ENCODE results near the gene PUS1. TPM values are rescaled to one million over a fixed set of nuclear protein-coding genes. Genes with fewer than 3 reads are reported as not detected.

The PUS1 gene
- total and polyA plus RNA-seq, 3 experiments from 2014 or later, result 25.0 to 107 (median 101) TPM

DNA sequence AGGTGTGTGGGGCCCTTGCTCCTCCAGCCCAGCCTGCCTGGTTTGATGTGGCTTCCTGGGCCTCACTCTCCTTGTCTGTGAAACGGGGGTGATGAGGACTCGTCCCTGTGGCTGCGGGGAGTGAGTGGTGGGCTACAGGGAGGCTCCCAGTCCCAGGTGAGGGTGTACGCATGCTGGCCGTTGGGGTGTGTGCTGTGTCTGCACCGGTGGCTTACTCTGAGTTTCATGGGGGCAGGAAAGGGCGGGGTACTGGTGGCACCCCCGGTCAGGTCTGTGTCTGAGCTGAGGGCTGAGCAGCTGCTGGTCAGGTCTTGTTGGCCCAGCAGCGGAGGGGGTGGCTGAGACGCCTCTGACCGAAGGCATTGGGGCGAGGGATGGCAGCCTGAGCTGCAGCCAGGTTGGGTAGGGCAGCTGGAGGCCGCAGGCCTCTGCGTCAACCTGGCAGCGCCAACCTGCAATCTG lies 23.4 kb upstream of the PUS1 start:
- CTCF ChIA-PET, result no interaction called here
- Mint-ChIP-seq H3K4me1 (peaks cover 1 to 31% (median 6%) of the 10 kb centered on the region in 3 donors), H3K27ac (peak overlapping the region in 2 of 8 donors; percentile 11 to 50), H3K36me3 (peaks cover 0 to 12% (median 0%) of the 10 kb centered on the region in 3 donors), H3K9me3 (no peaks in the 10 kb centered on the region), H3K27me3 (no peaks in the 10 kb centered on the region), H3K4me3 (no peak overlapping the region)
- POLR2A ChIA-PET, result interaction anchor here (0.6 kb wide), 1 partner anchor 167 kb away, joined by 3 read pairs; no protein-coding TSS in a partner anchor
- H3K27me3 ChIP-seq (ENCODE audit: insufficient read depth, low read length, poor library complexity, severe bottlenecking), result no peaks in the 10 kb centered on the region
- no peaks in the 10 kb centered on the region for H3K36me3 ChIP-seq (ENCODE audit: insufficient read depth, low read length)
- no peak for DNase-seq
- H3K4me1 ChIP-seq (ENCODE audit: insufficient read depth, low read length), result peaks cover 6% of the 10 kb centered on the region
- H3K4me3 ChIP-seq (ENCODE audit: low read length), result no peak overlapping the region
- no peaks in the 10 kb centered on the region for H3K9me3 ChIP-seq (ENCODE audit: low read length)
- no peak overlapping the region for H3K27ac ChIP-seq (ENCODE audit: low read depth, low read length)

DNA sequence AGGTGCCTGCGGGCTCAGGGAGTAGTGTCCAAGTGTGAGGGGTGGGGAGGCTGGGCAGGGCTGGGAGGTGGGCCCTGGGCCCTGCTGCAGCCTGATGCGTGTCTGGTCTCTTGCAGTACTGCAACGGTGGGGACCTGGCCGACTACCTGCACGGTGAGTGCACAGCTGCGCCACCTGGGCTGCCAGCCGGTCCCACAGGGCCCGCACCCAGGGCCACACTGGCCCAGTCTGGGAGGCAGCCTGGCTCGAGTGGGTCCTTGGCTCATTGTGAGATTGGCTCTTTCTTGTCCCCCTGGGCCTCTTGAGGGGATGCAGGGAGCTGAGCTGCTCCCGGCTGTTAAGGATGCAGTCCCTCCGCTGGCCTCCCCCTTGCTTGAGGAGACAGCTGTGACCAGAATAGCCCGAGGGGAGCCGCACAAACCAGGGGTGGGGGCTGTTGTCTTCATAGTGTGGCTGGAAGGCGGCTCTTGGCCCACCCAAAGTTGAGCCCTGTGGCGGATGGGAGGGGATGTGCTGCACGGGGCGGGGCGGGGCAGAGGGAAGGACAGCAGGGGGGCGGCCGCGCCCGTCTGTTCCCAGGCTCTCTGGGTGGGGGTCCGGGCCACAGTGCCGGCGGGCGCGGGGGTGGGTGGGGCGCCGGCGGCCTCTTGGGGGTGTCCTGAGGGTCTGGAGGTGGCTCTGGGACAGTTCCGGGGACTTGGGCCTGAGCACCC lies 21.5 kb upstream of the PUS1 start:
- no peak overlapping the region for H3K27ac ChIP-seq (ENCODE audit: low read depth, low read length)
- ChIA-PET POLR2A (no interaction called here), CTCF (no interaction called here)
- Mint-ChIP-seq H3K36me3 (peaks cover 0 to 28% (median 0%) of the 10 kb centered on the region in 3 donors), H3K4me1 (peaks cover 1 to 20% (median 6%) of the 10 kb centered on the region in 3 donors), H3K27ac (no peak overlapping the region), H3K9me3 (no peaks in the 10 kb centered on the region), H3K27me3 (no peaks in the 10 kb centered on the region), H3K4me3 (peak overlapping the region in 1 of 7 donors; percentile 9)
- H3K9me3 ChIP-seq (ENCODE audit: low read length), result no peaks in the 10 kb centered on the region
- H3K4me3 ChIP-seq (ENCODE audit: low read length), result no peak overlapping the region
- DNase-seq, result no peak
- peaks cover 6% of the 10 kb centered on the region for H3K4me1 ChIP-seq (ENCODE audit: insufficient read depth, low read length)
- peaks cover 5% of the 10 kb centered on the region for H3K36me3 ChIP-seq (ENCODE audit: insufficient read depth, low read length)
- no peaks in the 10 kb centered on the region for H3K27me3 ChIP-seq (ENCODE audit: insufficient read depth, low read length, poor library complexity, severe bottlenecking)

DNA sequence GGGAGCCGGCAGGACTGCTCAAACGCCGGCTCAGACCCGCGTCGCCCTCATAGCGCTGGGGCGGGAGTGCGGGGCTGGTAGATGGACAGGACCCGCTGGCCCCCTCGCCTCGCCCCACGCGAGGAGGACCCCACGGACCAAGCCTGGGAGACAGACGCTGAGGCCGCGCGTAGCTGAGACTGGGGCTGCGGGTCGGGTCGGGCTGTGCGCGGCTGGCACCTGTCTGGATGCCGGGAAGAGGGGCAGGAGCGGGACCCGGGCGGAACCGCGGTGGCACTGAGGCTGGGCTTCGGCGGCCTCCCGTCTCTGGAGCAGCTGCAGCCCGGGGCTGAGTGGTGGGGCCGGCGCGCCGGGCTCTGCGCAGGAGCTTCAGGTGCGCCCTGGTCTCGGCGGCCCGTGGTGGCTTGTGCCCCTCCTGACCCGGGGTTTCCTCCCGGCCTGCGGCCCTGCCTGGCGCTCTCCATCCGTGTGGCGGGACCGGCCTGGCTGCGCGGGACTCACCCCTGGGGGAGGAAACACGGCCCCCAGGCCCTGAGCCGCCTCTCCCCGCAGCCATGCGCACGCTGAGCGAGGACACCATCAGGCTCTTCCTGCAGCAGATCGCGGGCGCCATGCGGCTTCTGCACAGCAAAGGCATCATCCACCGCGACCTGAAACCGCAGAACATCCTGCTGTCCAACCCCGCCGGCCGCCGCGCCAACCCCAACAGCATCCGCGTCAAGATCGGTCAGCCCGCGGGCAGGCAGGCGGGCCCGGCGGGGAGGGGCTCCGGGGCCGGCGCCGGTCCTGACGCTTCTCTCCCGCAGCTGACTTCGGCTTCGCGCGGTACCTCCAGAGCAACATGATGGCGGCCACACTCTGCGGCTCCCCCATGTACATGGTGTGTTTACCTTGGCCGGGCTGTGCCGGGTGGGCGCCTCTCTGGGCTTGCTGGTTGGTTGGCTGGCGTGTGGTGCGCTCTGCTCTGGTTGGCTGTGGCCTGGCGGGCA lies 20.7 kb upstream of the PUS1 start:
- Histone ChIP-seq H3K4me3 (ENCODE audit: low read length) (no peak overlapping the region), H3K9me3 (ENCODE audit: low read length) (no peaks in the 10 kb centered on the region), H3K27ac (ENCODE audit: low read depth, low read length) (no peak overlapping the region), H3K27me3 (ENCODE audit: insufficient read depth, low read length, poor library complexity, severe bottlenecking) (no peaks in the 10 kb centered on the region), H3K4me1 (ENCODE audit: insufficient read depth, low read length) (peaks cover 6% of the 10 kb centered on the region), H3K36me3 (ENCODE audit: insufficient read depth, low read length) (peaks cover 5% of the 10 kb centered on the region)
- H3K4me3 Mint-ChIP-seq, result no peak overlapping the region
- H3K27me3 Mint-ChIP-seq, result no peaks in the 10 kb centered on the region
- no peak overlapping the region for H3K27ac Mint-ChIP-seq
- no peak for DNase-seq
- CTCF ChIA-PET, result no interaction called here
- H3K36me3 Mint-ChIP-seq, result peaks cover 0 to 30% (median 0%) of the 10 kb centered on the region in 3 donors
- POLR2A ChIA-PET, result no interaction called here
- H3K9me3 Mint-ChIP-seq, result no peaks in the 10 kb centered on the region
- peaks cover 1 to 18% (median 6%) of the 10 kb centered on the region in 3 donors for H3K4me1 Mint-ChIP-seq

DNA sequence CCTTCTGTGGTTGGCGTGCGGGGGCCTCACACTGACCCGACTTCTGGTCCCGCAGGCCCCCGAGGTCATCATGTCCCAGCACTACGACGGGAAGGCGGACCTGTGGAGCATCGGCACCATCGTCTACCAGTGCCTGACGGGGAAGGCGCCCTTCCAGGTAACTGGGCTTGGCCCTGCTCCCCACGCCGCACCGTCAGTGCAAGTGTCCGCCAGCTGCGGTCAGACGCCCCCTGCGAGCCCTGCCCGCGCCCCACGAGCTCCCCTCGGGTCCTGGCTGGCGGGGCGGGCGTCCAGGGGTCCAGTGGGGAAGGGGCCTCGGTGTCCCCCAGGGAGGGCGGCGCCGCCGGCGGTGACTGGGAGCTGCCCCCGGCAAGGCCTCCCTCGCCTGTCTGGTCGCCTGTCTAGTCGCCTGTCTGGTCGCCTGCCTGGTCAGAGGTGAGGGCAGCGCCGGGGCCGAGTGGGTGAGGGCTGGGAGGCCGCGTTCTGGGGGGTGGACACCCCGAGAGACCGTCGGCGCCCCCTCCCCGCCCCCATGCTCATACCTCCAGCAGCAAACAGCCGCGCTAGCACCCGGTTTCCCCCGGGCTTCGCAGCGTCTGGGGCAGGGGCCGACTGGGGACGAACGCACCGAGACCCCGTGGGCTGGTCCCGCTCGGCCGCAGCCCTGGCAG lies 19.9 kb upstream of the PUS1 start:
- POLR2A ChIA-PET, result no interaction called here

DNA sequence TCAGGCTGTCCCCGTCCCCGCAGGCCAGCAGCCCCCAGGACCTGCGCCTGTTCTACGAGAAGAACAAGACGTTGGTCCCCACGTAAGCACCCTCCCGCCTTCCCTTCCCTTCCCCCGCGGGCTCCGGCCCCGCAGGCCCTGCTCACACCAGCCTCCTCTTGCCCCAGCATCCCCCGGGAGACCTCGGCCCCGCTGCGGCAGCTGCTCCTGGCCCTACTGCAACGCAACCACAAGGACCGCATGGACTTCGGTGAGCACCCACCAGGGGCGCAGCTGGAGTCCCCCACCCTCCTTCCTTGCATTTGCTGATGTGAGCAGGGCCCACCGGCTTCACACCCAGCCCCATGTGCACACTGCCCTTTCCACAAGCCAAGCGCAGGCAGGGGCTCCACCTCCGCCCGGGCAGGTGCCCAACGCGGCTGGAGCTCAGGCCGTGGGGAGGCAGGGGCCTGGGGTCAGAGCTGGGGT lies 19.3 kb upstream of the PUS1 start:
- Histone ChIP-seq H3K4me3 (ENCODE audit: low read length) (no peak overlapping the region), H3K27ac (ENCODE audit: low read depth, low read length) (no peak overlapping the region), H3K36me3 (ENCODE audit: insufficient read depth, low read length) (peaks cover 5% of the 10 kb centered on the region), H3K4me1 (ENCODE audit: insufficient read depth, low read length) (peaks cover 6% of the 10 kb centered on the region), H3K27me3 (ENCODE audit: insufficient read depth, low read length, poor library complexity, severe bottlenecking) (no peaks in the 10 kb centered on the region), H3K9me3 (ENCODE audit: low read length) (no peaks in the 10 kb centered on the region)
- ChIA-PET POLR2A (no interaction called here), CTCF (no interaction called here)
- DNase-seq, result no peak
- H3K36me3 Mint-ChIP-seq, result peaks cover 0 to 40% (median 0%) of the 10 kb centered on the region in 3 donors
- no peak overlapping the region for H3K4me3 Mint-ChIP-seq
- no peaks in the 10 kb centered on the region for H3K27me3 Mint-ChIP-seq
- H3K9me3 Mint-ChIP-seq, result no peaks in the 10 kb centered on the region
- no peak overlapping the region for H3K27ac Mint-ChIP-seq
- H3K4me1 Mint-ChIP-seq, result peaks cover 1 to 10% (median 6%) of the 10 kb centered on the region in 3 donors

More for the DNA sequence above, 19.9 kb upstream of the PUS1 start:
- no peaks in the 10 kb centered on the region for H3K27me3 Mint-ChIP-seq
- H3K9me3 ChIP-seq (ENCODE audit: low read length), result no peaks in the 10 kb centered on the region
- H3K9me3 Mint-ChIP-seq, result no peaks in the 10 kb centered on the region
- H3K27me3 ChIP-seq (ENCODE audit: insufficient read depth, low read length, poor library complexity, severe bottlenecking), result no peaks in the 10 kb centered on the region
- H3K4me1 Mint-ChIP-seq, result peaks cover 1 to 13% (median 6%) of the 10 kb centered on the region in 3 donors
- no peak for DNase-seq
- no peak overlapping the region for H3K4me3 Mint-ChIP-seq
- H3K36me3 Mint-ChIP-seq, result peaks cover 0 to 34% (median 0%) of the 10 kb centered on the region in 3 donors
- no peak overlapping the region for H3K27ac ChIP-seq (ENCODE audit: low read depth, low read length)
- H3K27ac Mint-ChIP-seq, result no peak overlapping the region
- peaks cover 5% of the 10 kb centered on the region for H3K36me3 ChIP-seq (ENCODE audit: insufficient read depth, low read length)
- peaks cover 6% of the 10 kb centered on the region for H3K4me1 ChIP-seq (ENCODE audit: insufficient read depth, low read length)
- no peak overlapping the region for H3K4me3 ChIP-seq (ENCODE audit: low read length)
- CTCF ChIA-PET, result no interaction called here

DNA sequence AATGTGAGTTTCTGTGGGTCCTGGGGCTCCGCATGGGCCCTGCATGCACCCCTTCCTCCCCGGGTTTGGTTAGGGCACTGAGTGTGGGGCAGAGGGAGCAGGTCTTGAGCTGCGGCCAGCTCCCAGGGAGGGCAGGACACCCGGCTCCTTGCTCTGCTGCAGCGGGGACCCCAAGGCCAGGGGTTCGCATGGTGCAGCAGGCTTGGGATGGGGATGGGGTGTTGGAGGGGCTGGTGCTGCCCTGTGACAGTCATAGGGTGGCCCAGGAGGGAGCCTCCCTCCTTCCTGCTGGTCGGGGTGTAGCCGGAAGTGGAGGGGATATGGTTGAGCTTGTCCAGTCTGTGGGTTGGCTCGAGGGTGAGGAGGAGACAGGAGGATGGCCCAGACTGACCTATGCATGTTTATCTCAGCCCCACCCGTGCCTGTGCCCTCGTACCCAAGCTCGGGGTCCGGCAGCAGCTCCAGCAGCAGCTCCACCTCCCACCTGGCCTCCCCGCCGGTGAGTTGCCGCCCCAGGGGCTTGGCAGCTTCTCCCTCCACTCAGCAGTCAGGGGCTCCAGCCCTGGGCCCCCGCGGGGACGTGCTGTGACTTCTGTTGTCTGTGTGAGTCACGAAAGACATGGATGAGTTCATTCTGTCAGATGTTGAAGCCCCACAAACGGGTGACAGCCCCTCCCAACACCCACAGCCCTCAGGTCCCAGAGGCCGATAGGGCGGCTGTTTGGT lies 18.6 kb upstream of the PUS1 start:
- Mint-ChIP-seq H3K36me3 (peaks cover 0 to 45% (median 0%) of the 10 kb centered on the region in 3 donors), H3K9me3 (no peaks in the 10 kb centered on the region), H3K4me3 (no peak overlapping the region), H3K27ac (no peak overlapping the region), H3K4me1 (peaks cover under 1 to 4% (median 4%) of the 10 kb centered on the region in 3 donors), H3K27me3 (no peaks in the 10 kb centered on the region)
- DNase-seq, result no peak
- Histone ChIP-seq H3K9me3 (ENCODE audit: low read length) (no peaks in the 10 kb centered on the region), H3K36me3 (ENCODE audit: insufficient read depth, low read length) (peaks cover 5% of the 10 kb centered on the region), H3K27ac (ENCODE audit: low read depth, low read length) (no peak overlapping the region), H3K27me3 (ENCODE audit: insufficient read depth, low read length, poor library complexity, severe bottlenecking) (no peaks in the 10 kb centered on the region), H3K4me1 (ENCODE audit: insufficient read depth, low read length) (peaks cover 3% of the 10 kb centered on the region), H3K4me3 (ENCODE audit: low read length) (no peak overlapping the region)
- ChIA-PET CTCF (no interaction called here), POLR2A (no interaction called here)

DNA sequence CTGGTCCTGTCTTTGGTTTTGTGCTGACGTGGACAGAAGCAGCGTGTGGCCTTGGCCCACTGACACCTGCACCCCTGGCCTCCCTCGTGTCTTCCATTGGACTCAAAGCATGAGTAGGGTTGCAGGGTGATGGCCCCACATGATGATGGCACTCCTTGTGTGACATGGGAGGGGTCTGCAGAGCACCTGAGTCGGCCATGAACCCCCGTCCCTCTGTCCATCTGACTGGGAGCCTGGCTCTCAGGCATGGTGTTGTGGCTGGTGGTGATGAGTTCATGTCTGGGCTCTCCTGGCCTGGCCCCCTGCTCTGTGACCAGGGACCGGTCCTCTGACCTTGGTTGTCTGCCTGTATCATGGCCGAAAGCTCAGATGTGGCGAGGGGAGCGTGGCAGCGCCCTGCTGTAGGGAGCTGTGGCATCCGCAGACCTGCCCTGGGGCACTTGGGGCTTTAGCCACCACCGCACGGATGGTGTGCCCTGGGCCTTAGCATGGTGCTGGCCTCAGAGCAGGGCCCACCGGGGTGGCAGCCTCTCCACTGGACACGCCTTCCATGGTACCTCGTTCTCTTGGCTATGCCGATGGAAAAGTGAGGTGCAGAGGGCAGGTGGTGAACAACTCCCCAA lies 17.9 kb upstream of the PUS1 start:
- ChIA-PET CTCF (no interaction called here), POLR2A (no interaction called here)
- Mint-ChIP-seq H3K27me3 (no peaks in the 10 kb centered on the region), H3K27ac (no peak overlapping the region), H3K4me1 (no peaks in the 10 kb centered on the region), H3K36me3 (peaks cover 0 to 49% (median 0%) of the 10 kb centered on the region in 3 donors), H3K4me3 (no peak overlapping the region), H3K9me3 (no peaks in the 10 kb centered on the region)
- H3K27ac ChIP-seq (ENCODE audit: low read depth, low read length), result no peak overlapping the region
- no peaks in the 10 kb centered on the region for H3K27me3 ChIP-seq (ENCODE audit: insufficient read depth, low read length, poor library complexity, severe bottlenecking)
- H3K9me3 ChIP-seq (ENCODE audit: low read length), result no peaks in the 10 kb centered on the region
- H3K4me1 ChIP-seq (ENCODE audit: insufficient read depth, low read length), result no peaks in the 10 kb centered on the region
- H3K36me3 ChIP-seq (ENCODE audit: insufficient read depth, low read length), result peaks cover 5% of the 10 kb centered on the region
- DNase-seq, result no peak
- no peak overlapping the region for H3K4me3 ChIP-seq (ENCODE audit: low read length)
